WTC11 (cell line): ENCODE results near the gene TBC1D23.

Source experiments
- CBFB ChIP-seq: sonication (generic); formaldehyde crosslinking; IDR thresholded peaks from 2 replicates; pipeline ENCODE4 v1.8.1; 2022; ENCODE audit warnings: mild to moderate bottlenecking, low read depth, missing genetic modification reagents
- ESRRA ChIP-seq: sonication (generic); formaldehyde crosslinking; IDR thresholded peaks from 2 replicates; pipeline ENCODE4 v1.8.1; 2022; ENCODE audit warnings: mild to moderate bottlenecking, missing genetic modification reagents, borderline replicate concordance
- ETV6 ChIP-seq: sonication (generic); formaldehyde crosslinking; IDR thresholded peaks from 2 replicates; pipeline ENCODE4 v1.8.1; 2022; ENCODE audit warnings: mild to moderate bottlenecking, missing genetic modification reagents
- JUN ChIP-seq: sonication (generic); formaldehyde crosslinking; IDR thresholded peaks from 2 replicates; pipeline ENCODE4 v1.8.0; 2023; ENCODE audit warnings: mild to moderate bottlenecking, missing genetic modification reagents
- RELA ChIP-seq: sonication (generic); formaldehyde crosslinking; IDR thresholded peaks from 2 replicates; pipeline ENCODE4 v1.8.1; 2022; ENCODE audit warnings: missing genetic modification reagents, mild to moderate bottlenecking, borderline replicate concordance
- ZBTB21 ChIP-seq: sonication (generic); formaldehyde crosslinking; IDR thresholded peaks from 2 replicates; pipeline ENCODE4 v1.8.1; 2023; ENCODE audit warnings: mild to moderate bottlenecking, missing genetic modification reagents, borderline replicate concordance
- TF ChIP-seq, protein P1 (sequence below): fragments of 200-600 bp; IDR thresholded peaks from 2 replicates; pipeline ENCODE4 v1.8.0; 2022; ENCODE audit warnings: antibody characterized with exemption
- TF ChIP-seq, protein P2 (sequence below): sonication (generic); formaldehyde crosslinking; IDR thresholded peaks from 2 replicates; pipeline ENCODE4 v1.8.0; 2022; ENCODE audit warnings: mild to moderate bottlenecking, missing genetic modification reagents
- TF ChIP-seq, protein P3 (sequence below): sonication (generic); formaldehyde crosslinking; conservative IDR thresholded peaks from 2 replicates; pipeline ENCODE4 v1.8.1; 2022; ENCODE audit warnings: mild to moderate bottlenecking, missing genetic modification reagents
- TF ChIP-seq, protein P4 (sequence below): sonication (generic); formaldehyde crosslinking; IDR thresholded peaks from 2 replicates; pipeline ENCODE4 v1.8.0; 2022; ENCODE audit warnings: mild to moderate bottlenecking, missing genetic modification reagents
- TF ChIP-seq, protein P5 (sequence below): sonication (generic); formaldehyde crosslinking; IDR thresholded peaks from 2 replicates; pipeline ENCODE4 v1.8.0; 2022; ENCODE audit warnings: mild to moderate bottlenecking, missing genetic modification reagents
- TF ChIP-seq, protein P6 (sequence below): sonication (generic); formaldehyde crosslinking; IDR thresholded peaks from 2 replicates; pipeline ENCODE4 v1.8.0; 2023; ENCODE audit warnings: mild to moderate bottlenecking, missing genetic modification reagents

DNA sequence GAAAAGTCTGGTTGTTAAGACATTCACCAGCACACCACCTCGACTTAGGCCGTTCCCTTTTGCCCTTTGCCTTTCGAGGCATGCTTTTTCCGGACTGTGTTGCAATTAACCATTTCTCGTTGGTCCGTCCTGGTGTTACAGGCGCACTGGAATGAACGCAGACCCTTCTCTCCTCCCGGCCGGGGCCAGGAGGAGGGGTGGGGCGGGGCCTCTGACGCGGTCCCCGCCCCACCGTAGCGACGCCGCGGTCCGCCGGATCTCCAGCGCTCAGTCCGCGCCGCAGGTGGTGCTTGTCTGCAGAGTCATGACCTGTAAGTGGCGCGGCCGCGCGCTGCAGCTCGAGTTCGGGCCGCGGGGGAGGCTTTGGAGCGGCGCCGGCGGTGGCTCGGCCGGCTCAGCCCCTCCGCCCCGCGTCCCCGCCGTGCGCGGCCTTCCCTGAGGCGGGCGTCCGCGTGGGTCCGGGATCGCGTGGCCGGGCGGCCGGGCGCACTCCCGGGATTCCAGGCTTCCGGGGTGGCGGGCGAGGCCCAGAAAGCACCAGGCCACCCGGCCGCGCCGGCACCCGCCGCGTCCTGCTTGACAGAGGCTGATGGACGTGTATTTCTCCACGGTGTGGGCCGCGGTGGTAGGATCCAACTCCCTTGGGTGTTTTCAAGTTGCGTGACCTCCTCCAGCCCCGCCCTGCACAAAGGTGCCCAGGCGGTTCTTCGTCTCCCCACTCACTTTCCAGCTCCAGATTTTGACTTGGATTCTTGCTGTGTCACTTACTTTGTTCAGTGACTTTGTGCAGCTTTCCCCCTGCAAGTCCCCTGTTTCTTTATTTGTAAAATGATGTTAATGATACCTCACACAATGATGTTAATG lies 73.9 kb downstream of the TBC1D23 start, which contains the start of gene NIT2:
- TF ChIP-seq CBFB (CRISPR knock-in tag) (no peak), ZBTB21 (CRISPR knock-in tag) (no peak), ESRRA (CRISPR knock-in tag) (peak; percentile 37; the same call in 1 of the 2 replicates), ETV6 (CRISPR knock-in tag) (no peak), JUN (no peak), RELA (CRISPR knock-in tag) (no peak)
- TF ChIP-seq, protein P1, sequence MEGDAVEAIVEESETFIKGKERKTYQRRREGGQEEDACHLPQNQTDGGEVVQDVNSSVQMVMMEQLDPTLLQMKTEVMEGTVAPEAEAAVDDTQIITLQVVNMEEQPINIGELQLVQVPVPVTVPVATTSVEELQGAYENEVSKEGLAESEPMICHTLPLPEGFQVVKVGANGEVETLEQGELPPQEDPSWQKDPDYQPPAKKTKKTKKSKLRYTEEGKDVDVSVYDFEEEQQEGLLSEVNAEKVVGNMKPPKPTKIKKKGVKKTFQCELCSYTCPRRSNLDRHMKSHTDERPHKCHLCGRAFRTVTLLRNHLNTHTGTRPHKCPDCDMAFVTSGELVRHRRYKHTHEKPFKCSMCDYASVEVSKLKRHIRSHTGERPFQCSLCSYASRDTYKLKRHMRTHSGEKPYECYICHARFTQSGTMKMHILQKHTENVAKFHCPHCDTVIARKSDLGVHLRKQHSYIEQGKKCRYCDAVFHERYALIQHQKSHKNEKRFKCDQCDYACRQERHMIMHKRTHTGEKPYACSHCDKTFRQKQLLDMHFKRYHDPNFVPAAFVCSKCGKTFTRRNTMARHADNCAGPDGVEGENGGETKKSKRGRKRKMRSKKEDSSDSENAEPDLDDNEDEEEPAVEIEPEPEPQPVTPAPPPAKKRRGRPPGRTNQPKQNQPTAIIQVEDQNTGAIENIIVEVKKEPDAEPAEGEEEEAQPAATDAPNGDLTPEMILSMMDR, result no peak
- TF ChIP-seq, protein P2, sequence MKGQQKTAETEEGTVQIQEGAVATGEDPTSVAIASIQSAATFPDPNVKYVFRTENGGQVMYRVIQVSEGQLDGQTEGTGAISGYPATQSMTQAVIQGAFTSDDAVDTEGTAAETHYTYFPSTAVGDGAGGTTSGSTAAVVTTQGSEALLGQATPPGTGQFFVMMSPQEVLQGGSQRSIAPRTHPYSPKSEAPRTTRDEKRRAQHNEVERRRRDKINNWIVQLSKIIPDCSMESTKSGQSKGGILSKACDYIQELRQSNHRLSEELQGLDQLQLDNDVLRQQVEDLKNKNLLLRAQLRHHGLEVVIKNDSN (CRISPR knock-in tag), result no peak
- TF ChIP-seq, protein P3, sequence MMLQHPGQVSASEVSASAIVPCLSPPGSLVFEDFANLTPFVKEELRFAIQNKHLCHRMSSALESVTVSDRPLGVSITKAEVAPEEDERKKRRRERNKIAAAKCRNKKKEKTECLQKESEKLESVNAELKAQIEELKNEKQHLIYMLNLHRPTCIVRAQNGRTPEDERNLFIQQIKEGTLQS (CRISPR knock-in tag), result no peak
- TF ChIP-seq, protein P4, sequence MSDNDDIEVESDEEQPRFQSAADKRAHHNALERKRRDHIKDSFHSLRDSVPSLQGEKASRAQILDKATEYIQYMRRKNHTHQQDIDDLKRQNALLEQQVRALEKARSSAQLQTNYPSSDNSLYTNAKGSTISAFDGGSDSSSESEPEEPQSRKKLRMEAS (CRISPR knock-in tag), result peak; percentile 51
- TF ChIP-seq, protein P5, sequence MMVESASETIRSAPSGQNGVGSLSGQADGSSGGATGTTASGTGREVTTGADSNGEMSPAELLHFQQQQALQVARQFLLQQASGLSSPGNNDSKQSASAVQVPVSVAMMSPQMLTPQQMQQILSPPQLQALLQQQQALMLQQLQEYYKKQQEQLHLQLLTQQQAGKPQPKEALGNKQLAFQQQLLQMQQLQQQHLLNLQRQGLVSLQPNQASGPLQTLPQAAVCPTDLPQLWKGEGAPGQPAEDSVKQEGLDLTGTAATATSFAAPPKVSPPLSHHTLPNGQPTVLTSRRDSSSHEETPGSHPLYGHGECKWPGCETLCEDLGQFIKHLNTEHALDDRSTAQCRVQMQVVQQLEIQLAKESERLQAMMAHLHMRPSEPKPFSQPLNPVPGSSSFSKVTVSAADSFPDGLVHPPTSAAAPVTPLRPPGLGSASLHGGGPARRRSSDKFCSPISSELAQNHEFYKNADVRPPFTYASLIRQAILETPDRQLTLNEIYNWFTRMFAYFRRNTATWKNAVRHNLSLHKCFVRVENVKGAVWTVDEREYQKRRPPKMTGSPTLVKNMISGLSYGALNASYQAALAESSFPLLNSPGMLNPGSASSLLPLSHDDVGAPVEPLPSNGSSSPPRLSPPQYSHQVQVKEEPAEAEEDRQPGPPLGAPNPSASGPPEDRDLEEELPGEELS (CRISPR knock-in tag), result no peak
- TF ChIP-seq, protein P6, sequence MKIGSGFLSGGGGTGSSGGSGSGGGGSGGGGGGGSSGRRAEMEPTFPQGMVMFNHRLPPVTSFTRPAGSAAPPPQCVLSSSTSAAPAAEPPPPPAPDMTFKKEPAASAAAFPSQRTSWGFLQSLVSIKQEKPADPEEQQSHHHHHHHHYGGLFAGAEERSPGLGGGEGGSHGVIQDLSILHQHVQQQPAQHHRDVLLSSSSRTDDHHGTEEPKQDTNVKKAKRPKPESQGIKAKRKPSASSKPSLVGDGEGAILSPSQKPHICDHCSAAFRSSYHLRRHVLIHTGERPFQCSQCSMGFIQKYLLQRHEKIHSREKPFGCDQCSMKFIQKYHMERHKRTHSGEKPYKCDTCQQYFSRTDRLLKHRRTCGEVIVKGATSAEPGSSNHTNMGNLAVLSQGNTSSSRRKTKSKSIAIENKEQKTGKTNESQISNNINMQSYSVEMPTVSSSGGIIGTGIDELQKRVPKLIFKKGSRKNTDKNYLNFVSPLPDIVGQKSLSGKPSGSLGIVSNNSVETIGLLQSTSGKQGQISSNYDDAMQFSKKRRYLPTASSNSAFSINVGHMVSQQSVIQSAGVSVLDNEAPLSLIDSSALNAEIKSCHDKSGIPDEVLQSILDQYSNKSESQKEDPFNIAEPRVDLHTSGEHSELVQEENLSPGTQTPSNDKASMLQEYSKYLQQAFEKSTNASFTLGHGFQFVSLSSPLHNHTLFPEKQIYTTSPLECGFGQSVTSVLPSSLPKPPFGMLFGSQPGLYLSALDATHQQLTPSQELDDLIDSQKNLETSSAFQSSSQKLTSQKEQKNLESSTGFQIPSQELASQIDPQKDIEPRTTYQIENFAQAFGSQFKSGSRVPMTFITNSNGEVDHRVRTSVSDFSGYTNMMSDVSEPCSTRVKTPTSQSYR (CRISPR knock-in tag), result no peak
